IMR-90 (cell line): Measurements from ENCODE around the gene PHF21B. TPM values are rescaled to one million over a fixed set of nuclear protein-coding genes. Genes with fewer than 3 reads are reported as not detected.

Experiments
- ATAC-seq: fragments of 200-7000 bp; cut with Tn5 transposase; 2 replicates; pipeline ENCODE4 v1.9.1; 2020; ENCODE audit warnings: low read depth, mild to moderate bottlenecking, moderate library complexity
- BruUV-seq: library from RNA; stranded (reverse); fragments of 400-500 nt; replicated peaks from 2 replicates; lab custom pipeline; 2021; lab: Mats Ljungman, UMichigan
- CTCF ChIA-PET: fragments of 300-600 bp; formaldehyde crosslinking; extraction: SDS; loops from one replicate; lab custom pipeline; 2021; ENCODE audit warnings: antibody characterized with exemption; lab: Yijun Ruan, JAX
- POLR2A ChIA-PET: fragments of 300-600 bp; sonication (Branson Sonifier 250); formaldehyde crosslinking; loops from one replicate; lab custom pipeline; 2022; ENCODE audit warnings: antibody characterized with exemption; ENCODE audit not compliant: unreplicated experiment; lab: Charles Lee
- DNase-seq: peaks from one replicate; pipeline ENCODE4 v3.0.0; 2013
- H2AFZ ChIP-seq: replicated peaks from 2 replicates; pipeline ENCODE3; 2013; ENCODE audit warnings: low read length, mild to moderate bottlenecking; ENCODE audit not compliant: poor library complexity
- H2AK5ac ChIP-seq: 2 replicates; pipeline ENCODE4 v1.6.1; 2013; ENCODE audit warnings: low read depth, low read length, inconsistent platforms
- H2AK9ac ChIP-seq: replicated peaks from 2 replicates; pipeline ENCODE3; 2013; ENCODE audit warnings: mild to moderate bottlenecking, low read depth, low read length, moderate library complexity; ENCODE audit not compliant: poor library complexity
- H2BK120ac ChIP-seq: 2 replicates; pipeline ENCODE4 v1.6.1; 2013; ENCODE audit warnings: low read depth, low read length, inconsistent platforms
- H2BK15ac ChIP-seq: 3 replicates; pipeline ENCODE4 v1.6.1; 2013; ENCODE audit warnings: low read depth, low read length, inconsistent platforms
- H2BK20ac ChIP-seq: 2 replicates; pipeline ENCODE4 v1.6.1; 2013; ENCODE audit warnings: low read depth, mild to moderate bottlenecking, inconsistent platforms, low read length, moderate library complexity
- H2BK5ac ChIP-seq: 2 replicates; pipeline ENCODE4 v1.6.1; 2013; ENCODE audit warnings: mild to moderate bottlenecking, low read depth, low read length, inconsistent platforms; ENCODE audit not compliant: poor library complexity, severe bottlenecking
- H3K14ac ChIP-seq: replicated peaks from 2 replicates; pipeline ENCODE4 v1.6.1; 2013; ENCODE audit warnings: low read depth, low read length, inconsistent platforms
- H3K18ac ChIP-seq: 2 replicates; pipeline ENCODE4 v1.6.1; 2013; ENCODE audit warnings: low read depth, low read length, control low read depth
- H3K23ac ChIP-seq: 2 replicates; pipeline ENCODE4 v1.6.1; 2013; ENCODE audit warnings: low read depth, low read length, inconsistent platforms
- H3K27ac ChIP-seq: 2 replicates; pipeline ENCODE4 v1.5.1; 2013; ENCODE audit warnings: mild to moderate bottlenecking, control low read depth, low read length; ENCODE audit not compliant: insufficient read depth
- H3K27me3 ChIP-seq: 2 replicates; pipeline ENCODE4 v1.6.1; 2013; ENCODE audit warnings: low read length; ENCODE audit not compliant: control insufficient read depth, insufficient read depth
- H3K36me3 ChIP-seq: 2 replicates; pipeline ENCODE4 v1.6.1; 2013; ENCODE audit warnings: low read length, mixed read lengths; ENCODE audit not compliant: control insufficient read depth, insufficient read depth
- H3K4ac ChIP-seq: 2 replicates; pipeline ENCODE4 v1.6.1; 2013; ENCODE audit warnings: low read depth, low read length, inconsistent platforms
- H3K4me1 ChIP-seq: 2 replicates; pipeline ENCODE4 v1.6.1; 2013; ENCODE audit warnings: low read length, mixed read lengths; ENCODE audit not compliant: control insufficient read depth, insufficient read depth
- H3K4me2 ChIP-seq: 2 replicates; pipeline ENCODE4 v1.6.1; 2013; ENCODE audit warnings: low read depth, mild to moderate bottlenecking, control low read depth, low read length, moderate library complexity
- H3K4me3 ChIP-seq: 2 replicates; pipeline ENCODE4 v1.5.1; 2013; ENCODE audit warnings: low read depth, mild to moderate bottlenecking, control low read depth, low read length, moderate library complexity; ENCODE audit not compliant: insufficient read depth
- H3K56ac ChIP-seq: 2 replicates; pipeline ENCODE4 v1.6.1; 2013; ENCODE audit warnings: low read length, inconsistent platforms; ENCODE audit not compliant: insufficient read depth; ENCODE audit errors: extremely low read depth
- H3K79me1 ChIP-seq, 2 experiments: 2 replicates each; pipeline ENCODE4 v1.6.1; 2013; ENCODE audit warnings: low read length in 2 of 2, inconsistent platforms in 1 of 2, low read depth in 1 of 2
- H3K9ac ChIP-seq: 2 replicates; pipeline ENCODE4 v1.6.1; 2013; ENCODE audit warnings: low read depth, low read length, control low read depth
- H3K9me1 ChIP-seq: 2 replicates; pipeline ENCODE4 v1.6.1; 2013; ENCODE audit warnings: low read length, inconsistent platforms; ENCODE audit not compliant: insufficient read depth
- H3K9me3 ChIP-seq: 2 replicates; pipeline ENCODE4 v1.6.1; 2013; ENCODE audit warnings: low read length; ENCODE audit not compliant: control insufficient read depth, insufficient read depth
- H4K20me1 ChIP-seq: 2 replicates; pipeline ENCODE4 v1.6.1; 2013; ENCODE audit warnings: low read length, inconsistent platforms; ENCODE audit not compliant: insufficient read depth
- H4K5ac ChIP-seq: 2 replicates; pipeline ENCODE4 v1.6.1; 2013; ENCODE audit warnings: mild to moderate bottlenecking, low read depth, low read length, control low read depth
- H4K8ac ChIP-seq, 2 experiments: 2 replicates each; pipeline ENCODE4 v1.6.1; 2013; ENCODE audit warnings: low read depth in 2 of 2, low read length in 2 of 2, control low read depth in 1 of 2, inconsistent platforms in 1 of 2
- H4K91ac ChIP-seq: 2 replicates; pipeline ENCODE4 v1.6.1; 2013; ENCODE audit warnings: low read depth, low read length, inconsistent platforms; ENCODE audit not compliant: insufficient read depth
- BHLHE40 ChIP-seq: fragments of 150-350 bp; IDR thresholded peaks from 2 replicates; pipeline ENCODE4 v1.6.1; 2016; ENCODE audit warnings: mild to moderate bottlenecking, low read depth, low read length
- CEBPB ChIP-seq: IDR thresholded peaks from 2 replicates; pipeline ENCODE4 v1.6.1; 2012; ENCODE audit warnings: low read depth, low read length, improper control_type of control experiment
- CHD1 ChIP-seq: IDR thresholded peaks from 2 replicates; pipeline ENCODE4 v1.6.1; 2012; ENCODE audit warnings: low read depth, low read length, improper control_type of control experiment
- CTCF ChIP-seq: conservative IDR thresholded peaks from 2 replicates; pipeline ENCODE4 v1.5.1; 2012; ENCODE audit warnings: mild to moderate bottlenecking, low read depth, low read length, improper control_type of control experiment
- ELK1 ChIP-seq: fragments of 150-350 bp; IDR thresholded peaks from 2 replicates; pipeline ENCODE4 v1.6.1; 2016; ENCODE audit warnings: low read depth, mild to moderate bottlenecking, low read length, moderate library complexity, borderline replicate concordance
- FOS ChIP-seq: fragments of 150-350 bp; IDR thresholded peaks from 2 replicates; pipeline ENCODE4 v1.6.1; 2016; ENCODE audit warnings: low read depth, low read length
- MAFK ChIP-seq: IDR thresholded peaks from 2 replicates; pipeline ENCODE4 v1.6.1; 2012; ENCODE audit warnings: low read depth, low read length, improper control_type of control experiment
- MAZ ChIP-seq: IDR thresholded peaks from 2 replicates; pipeline ENCODE4 v1.6.1; 2012; ENCODE audit warnings: low read depth, mild to moderate bottlenecking, low read length, improper control_type of control experiment, moderate library complexity, borderline replicate concordance
- MXI1 ChIP-seq: IDR thresholded peaks from 2 replicates; pipeline ENCODE4 v1.6.1; 2012; ENCODE audit warnings: low read depth, mild to moderate bottlenecking, low read length, moderate library complexity, borderline replicate concordance
- NFE2L2 ChIP-seq: fragments of 150-350 bp; IDR thresholded peaks from 2 replicates; pipeline ENCODE4 v1.6.1; 2016; ENCODE audit warnings: low read depth, mild to moderate bottlenecking, low read length
- POLR2A ChIP-seq: IDR thresholded peaks from 2 replicates; pipeline ENCODE4 v1.6.1; 2012; ENCODE audit warnings: mild to moderate bottlenecking, low read depth, low read length
- RAD21 ChIP-seq: IDR thresholded peaks from 2 replicates; pipeline ENCODE4 v1.6.1; 2012; ENCODE audit warnings: low read length, improper control_type of control experiment
- RCOR1 ChIP-seq: IDR thresholded peaks from 2 replicates; pipeline ENCODE4 v1.6.1; 2012; ENCODE audit warnings: mild to moderate bottlenecking, low read length, improper control_type of control experiment; ENCODE audit not compliant: insufficient replicate concordance
- RFX5 ChIP-seq: IDR thresholded peaks from 2 replicates; pipeline ENCODE4 v1.8.0; 2012; ENCODE audit warnings: low read depth, mild to moderate bottlenecking, low read length, moderate library complexity
- SMC3 ChIP-seq: fragments of 150-350 bp; IDR thresholded peaks from 2 replicates; pipeline ENCODE4 v1.6.1; 2016; ENCODE audit warnings: low read depth, mild to moderate bottlenecking, antibody characterized with exemption, low read length, moderate library complexity
- USF2 ChIP-seq: fragments of 150-350 bp; IDR thresholded peaks from 2 replicates; pipeline ENCODE4 v1.6.1; 2017; ENCODE audit warnings: mild to moderate bottlenecking, antibody characterized with exemption, low read length, low read depth
- WGBS, 2 experiments: methylation state at CpG; one replicate each; pipeline versions ENCODE4 v1.1.5 to v1.1.7; 2013; ENCODE audit warnings: missing lambda C conversion rate in 2 of 2; ENCODE audit not compliant: insufficient read length in 1 of 2; ENCODE audit errors: extremely low coverage in 2 of 2; 5-methylcytosine and 5-hydroxymethylcytosine counted together
- dilution Hi-C: fragments of 300-500 bp; cut with HindIII; formaldehyde crosslinking; loops from one replicate; pipeline ENCODE4 v1.14.3; 2018; ENCODE audit warnings: low sequenced_read_pairs; ENCODE audit not compliant: unreplicated experiment
- in situ Hi-C: fragments of 300-500 bp; cut with MboI; formaldehyde crosslinking; loops from 3 replicates; pipeline ENCODE4 v1.14.3; 2019; ENCODE audit warnings: low sequenced_read_pairs, inconsistent platforms, mixed read lengths
- intact Hi-C: fragments of 100-400 bp; cut with micrococcal nuclease; formaldehyde crosslinking; loops from 2 replicates; pipeline ENCODE4 v1.10.0; 2022
- polyA plus RNA-seq, 3 experiments: library from polyadenylated mRNA; depleted of rRNA; stranded (reverse); fragments of >200 nt; gene quantifications; 2 replicates each; pipeline ENCODE4 v1.2.3, GENCODE V29; 2012; ENCODE audit warnings: low replicate concordance in 1 of 3
- total RNA-seq: library from RNA; depleted of rRNA; stranded (reverse); fragments of >200 nt; gene quantifications from 2 replicates; pipeline ENCODE4 v1.2.3, GENCODE V29; 2012

Gene PHF21B
- total and polyA plus RNA-seq, 2 of the 4 experiments (the other 2 are of a cell fraction), result 0.02 TPM; not detected in 1

GRCh38 chr22:44918166-44918924 lies 91.5 kb downstream of the PHF21B start:
- Histone ChIP-seq H3K4me1 (no peaks in the 10 kb centered on the region), H3K23ac (no peak overlapping the region), H3K4me3 (no peak overlapping the region), H3K4ac (no peak overlapping the region), H3K9ac (no peak overlapping the region), H3K18ac (no peak overlapping the region), H3K9me1 (no peaks in the 10 kb centered on the region), H4K20me1 (no peaks in the 10 kb centered on the region), H4K8ac (no peak overlapping the region), H3K79me1 (no peaks in the 10 kb centered on the region), H2BK120ac (no peak overlapping the region), H2BK15ac (no peak overlapping the region), H2AFZ (peak overlapping the region; percentile 41), H4K5ac (no peak overlapping the region), H2BK20ac (no peak overlapping the region), H2AK5ac (no peak overlapping the region), H3K4me2 (no peak overlapping the region), H4K91ac (no peak overlapping the region), H2BK5ac (no peak overlapping the region), H3K9me3 (no peaks in the 10 kb centered on the region), H3K27ac (no peak overlapping the region), H3K14ac (no peak overlapping the region), H3K36me3 (no peaks in the 10 kb centered on the region), H2AK9ac (no peak overlapping the region), H3K56ac (no peak overlapping the region), H3K27me3 (no peaks in the 10 kb centered on the region; the same call in 1 of the 2 replicates)
- 73% methylated on average over 8 of the region's 18 CpGs; no CpG with 5 or more reads in 1 of the 2 experiments for WGBS, 2 experiments
- dilution Hi-C loops (no loop called here), intact Hi-C loops (no loop called here), in situ Hi-C loops (no loop called here)
- ATAC-seq (no peak), DNase-seq (no peak)
- ChIA-PET CTCF (no interaction called here), POLR2A (no interaction called here)
- BruUV-seq, result no TSS peak
- TF ChIP-seq SMC3, result no peak
- TF ChIP-seq RFX5, result no peak
- no peak for TF ChIP-seq MAFK
- TF ChIP-seq POLR2A, result no peak
- no peak for TF ChIP-seq USF2
- no peak for TF ChIP-seq CTCF
- TF ChIP-seq CHD1, result no peak
- TF ChIP-seq MXI1, result no peak
- no peak for TF ChIP-seq RAD21
- no peak for TF ChIP-seq NFE2L2
- no peak for TF ChIP-seq BHLHE40
- no peak for TF ChIP-seq MAZ
- no peak for TF ChIP-seq FOS
- TF ChIP-seq CEBPB, result no peak
- TF ChIP-seq ELK1, result no peak
- TF ChIP-seq RCOR1, result no peak
